ENCODE measurements around the gene CYTL1.

Gene CYTL1

GRCh38 chr4:4994312-4995097, 24.8 kb downstream of the CYTL1 start:
- Histone ChIP-seq H3K4me3 (ENCODE audit: low read depth, low read length) (no peak overlapping the region), H3K27me3 (peaks cover 3% of the 10 kb centered on the region; the same call in 1 of the 2 replicates), H3K9me3 (no peaks in the 10 kb centered on the region), H3K4me1 (no peaks in the 10 kb centered on the region), H3K36me3 (no peaks in the 10 kb centered on the region)
- no peak for DNase-seq
- TF ChIP-seq CTCF (IDR thresholded peaks at IDR 0.05; ENCODE audit: low read depth, low read length), result no peak

- Histone ChIP-seq H3K9me3 (no peaks in the 10 kb centered on the region), H3K36me3 (no peaks in the 10 kb centered on the region), H3K4me3 (ENCODE audit: low read depth, low read length) (no peak overlapping the region), H3K27me3 (0 out of 2 replicates have a peak, but pooled peaks cover 3% of the 10 kb centered on the region), H3K4me1 (no peaks in the 10 kb centered on the region)
- TF ChIP-seq CTCF (IDR thresholded peaks at IDR 0.05; ENCODE audit: low read depth, low read length), result no peak
- no peak for DNase-seq
These were observed 26.4 kb downstream of the CYTL1 start for GRCh38 chr4:4992833-4993232.

GRCh38 chr4:4991541-4992099, 27.6 kb downstream of the CYTL1 start:
- no peak overlapping the region for H3K4me3 ChIP-seq (ENCODE audit: low read depth, low read length)
- no peaks in the 10 kb centered on the region for H3K9me3 ChIP-seq
- H3K27me3 ChIP-seq, result 0 out of 2 replicates have a peak, but pooled peaks cover 3% of the 10 kb centered on the region
- no peak for DNase-seq
- H3K36me3 ChIP-seq, result no peaks in the 10 kb centered on the region
- H3K4me1 ChIP-seq, result no peaks in the 10 kb centered on the region
- TF ChIP-seq CTCF (IDR thresholded peaks at IDR 0.05; ENCODE audit: low read depth, low read length), result no peak

GRCh38 chr4:4990857-4991540, 28.3 kb downstream of the CYTL1 start:
- peak; percentile 72 for DNase-seq
- Histone ChIP-seq H3K36me3 (no peaks in the 10 kb centered on the region), H3K4me3 (ENCODE audit: low read depth, low read length) (no peak overlapping the region), H3K9me3 (no peaks in the 10 kb centered on the region), H3K4me1 (no peaks in the 10 kb centered on the region), H3K27me3 (0 out of 2 replicates have a peak, but pooled peaks cover 3% of the 10 kb centered on the region)
- no peak for TF ChIP-seq CTCF (IDR thresholded peaks at IDR 0.05; ENCODE audit: low read depth, low read length)

- Histone ChIP-seq H3K27me3 (0 out of 2 replicates have a peak, but pooled peaks cover 3% of the 10 kb centered on the region), H3K4me1 (no peaks in the 10 kb centered on the region), H3K36me3 (no peaks in the 10 kb centered on the region), H3K9me3 (no peaks in the 10 kb centered on the region), H3K4me3 (ENCODE audit: low read depth, low read length) (no peak overlapping the region)
- DNase-seq, result no peak
- TF ChIP-seq CTCF (IDR thresholded peaks at IDR 0.05; ENCODE audit: low read depth, low read length), result no peak
These were observed 28.9 kb downstream of the CYTL1 start for GRCh38 chr4:4990329-4990728.
